ENCODE measurements around the gene PLA2G12A.
"Not testable (repeated sequence)": the region's sequence is repeated elsewhere in the genome, so short reads cannot be mapped to it uniquely, and the experiment has no call there.

Gene PLA2G12A

GRCh38 chr4:109691411-109691920 is 38.4 kb downstream of the PLA2G12A start:
- no peak for FAIRE-seq
- TF ChIP-seq POLR2A (IDR thresholded peaks at IDR 0.05; ENCODE audit: low read depth, low read length) (no peak), TAF1 (IDR thresholded peaks at IDR 0.05; ENCODE audit: borderline replicate concordance, low read depth, low read length) (no peak), POLR2AphosphoS5 (IDR thresholded peaks at IDR 0.05; ENCODE audit: low read depth, low read length) (no peak)
- no peak for DNase-seq (ENCODE audit: insufficient read length)

GRCh38 chr4:109690690-109691410 is 39.0 kb downstream of the PLA2G12A start:
- DNase-seq (ENCODE audit: insufficient read length) = no peak
- TF ChIP-seq POLR2AphosphoS5 (IDR thresholded peaks at IDR 0.05; ENCODE audit: low read depth, low read length) (no peak), TAF1 (IDR thresholded peaks at IDR 0.05; ENCODE audit: borderline replicate concordance, low read depth, low read length) (no peak)
- FAIRE-seq = peak; percentile 24

- FAIRE-seq (no peak), DNase-seq (ENCODE audit: insufficient read length) (no peak)
- TF ChIP-seq TAF1 (IDR thresholded peaks at IDR 0.05; ENCODE audit: borderline replicate concordance, low read depth, low read length) (no peak), POLR2AphosphoS5 (IDR thresholded peaks at IDR 0.05; ENCODE audit: low read depth, low read length) (no peak), POLR2A (IDR thresholded peaks at IDR 0.05; ENCODE audit: low read depth, low read length) (no peak)
Measured at GRCh38 chr4:109684727-109685126, 45.1 kb downstream of the PLA2G12A start.

- FAIRE-seq = no peak
- TF ChIP-seq POLR2AphosphoS5 (IDR thresholded peaks at IDR 0.05; ENCODE audit: low read depth, low read length) (no peak), POLR2A (IDR thresholded peaks at IDR 0.05; ENCODE audit: low read depth, low read length) (no peak), TAF1 (IDR thresholded peaks at IDR 0.05; ENCODE audit: borderline replicate concordance, low read depth, low read length) (no peak)
- no peak for DNase-seq (ENCODE audit: insufficient read length)
Measured at GRCh38 chr4:109683621-109684253, 46.1 kb downstream of the PLA2G12A start.

- TF ChIP-seq POLR2AphosphoS5 (IDR thresholded peaks at IDR 0.05; ENCODE audit: low read depth, low read length) (no peak), TAF1 (IDR thresholded peaks at IDR 0.05; ENCODE audit: borderline replicate concordance, low read depth, low read length) (no peak), POLR2A (IDR thresholded peaks at IDR 0.05; ENCODE audit: low read depth, low read length) (no peak)
- FAIRE-seq (no peak), DNase-seq (ENCODE audit: insufficient read length) (no peak)
Measured at GRCh38 chr4:109682875-109683274, 47.0 kb downstream of the PLA2G12A start.

GRCh38 chr4:109678925-109679324 is 50.9 kb downstream of the PLA2G12A start:
- DNase-seq (ENCODE audit: insufficient read length); FAIRE-seq: not testable (repeated sequence)

- not testable (repeated sequence) for FAIRE-seq; DNase-seq (ENCODE audit: insufficient read length)
Measured at GRCh38 chr4:109678472-109678871, 51.4 kb downstream of the PLA2G12A start.

GRCh38 chr4:109676886-109677285 is 53.0 kb downstream of the PLA2G12A start:
- TF ChIP-seq TAF1 (IDR thresholded peaks at IDR 0.05; ENCODE audit: borderline replicate concordance, low read depth, low read length) (no peak), POLR2AphosphoS5 (IDR thresholded peaks at IDR 0.05; ENCODE audit: low read depth, low read length) (no peak), POLR2A (IDR thresholded peaks at IDR 0.05; ENCODE audit: low read depth, low read length) (no peak)
- FAIRE-seq = no peak

GRCh38 chr4:109675843-109676242 is 54.0 kb downstream of the PLA2G12A start:
- FAIRE-seq (no peak), DNase-seq (ENCODE audit: insufficient read length) (no peak)
- TF ChIP-seq POLR2A (IDR thresholded peaks at IDR 0.05; ENCODE audit: low read depth, low read length) = no peak
- TF ChIP-seq TAF1 (IDR thresholded peaks at IDR 0.05; ENCODE audit: borderline replicate concordance, low read depth, low read length) = no peak
- TF ChIP-seq POLR2AphosphoS5 (IDR thresholded peaks at IDR 0.05; ENCODE audit: low read depth, low read length) = no peak

More at GRCh38 chr4:109676886-109677285, 53.0 kb downstream of the PLA2G12A start:
- no peak for DNase-seq (ENCODE audit: insufficient read length)

GRCh38 chr4:109675181-109675580 is 54.7 kb downstream of the PLA2G12A start:
- FAIRE-seq (no peak), DNase-seq (ENCODE audit: insufficient read length) (no peak)
- no peak for TF ChIP-seq POLR2AphosphoS5 (IDR thresholded peaks at IDR 0.05; ENCODE audit: low read depth, low read length)
- no peak for TF ChIP-seq POLR2A (IDR thresholded peaks at IDR 0.05; ENCODE audit: low read depth, low read length)

- FAIRE-seq (no peak), DNase-seq (ENCODE audit: insufficient read length) (no peak)
- TF ChIP-seq TAF1 (IDR thresholded peaks at IDR 0.05; ENCODE audit: borderline replicate concordance, low read depth, low read length) (no peak), POLR2A (IDR thresholded peaks at IDR 0.05; ENCODE audit: low read depth, low read length) (no peak), POLR2AphosphoS5 (IDR thresholded peaks at IDR 0.05; ENCODE audit: low read depth, low read length) (no peak)
Measured at GRCh38 chr4:109673303-109673702, 56.6 kb downstream of the PLA2G12A start.

- no peak for TF ChIP-seq POLR2AphosphoS5 (IDR thresholded peaks at IDR 0.05; ENCODE audit: low read depth, low read length)
- FAIRE-seq (no peak), DNase-seq (ENCODE audit: insufficient read length) (no peak)
Measured at GRCh38 chr4:109672169-109672930, 57.5 kb downstream of the PLA2G12A start.
